ENCODE measurements around the gene KREMEN2.

Gene KREMEN2

GRCh38 chr16:2964475-2965336, 631 bp downstream of the KREMEN2 start:
- DNase-seq (ENCODE audit: low read depth in 2 of 2, low spot score in 1 of 2): no peak

DNA sequence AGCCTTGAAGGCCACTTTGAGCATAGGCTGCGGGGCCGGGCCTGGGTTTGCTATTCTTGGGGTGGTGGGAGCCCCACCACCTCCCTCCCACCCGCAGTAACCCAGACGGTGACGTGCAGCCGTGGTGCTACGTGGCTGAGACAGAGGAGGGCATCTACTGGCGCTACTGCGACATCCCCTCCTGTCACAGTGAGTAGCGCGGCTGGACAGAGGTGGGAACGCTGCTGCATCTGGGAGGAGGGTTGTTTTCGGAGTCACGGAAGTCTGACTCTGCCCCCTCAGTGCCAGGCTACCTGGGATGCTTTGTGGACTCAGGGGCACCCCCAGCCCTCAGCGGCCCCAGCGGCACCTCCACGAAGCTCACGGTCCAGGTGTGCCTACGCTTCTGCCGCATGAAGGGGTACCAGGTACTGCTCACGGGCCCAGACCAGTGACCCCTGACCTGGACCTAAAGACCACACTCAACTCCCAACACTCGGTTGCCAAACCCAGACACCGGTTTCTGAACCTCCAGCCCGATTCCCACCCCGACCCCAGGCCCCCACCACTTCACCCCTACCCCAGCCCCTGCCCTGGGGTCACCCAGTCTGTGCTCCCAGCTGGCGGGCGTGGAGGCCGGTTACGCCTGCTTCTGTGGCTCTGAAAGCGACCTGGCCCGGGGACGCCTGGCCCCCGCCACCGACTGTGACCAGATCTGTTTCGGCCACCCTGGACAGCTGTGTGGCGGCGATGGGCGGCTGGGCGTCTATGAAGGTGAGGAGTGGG, 2.1 kb downstream of the KREMEN2 start:
- DNase-seq (ENCODE audit: low read depth in 2 of 2, low spot score in 1 of 2): no peak

- DNase-seq (ENCODE audit: low read depth in 2 of 2, low spot score in 1 of 2): no peak
These were observed 2.7 kb downstream of the KREMEN2 start for GRCh38 chr16:2966808-2967191.

GRCh38 chr16:2967211-2967631, 3.1 kb downstream of the KREMEN2 start:
- DNase-seq (ENCODE audit: low read depth in 2 of 2, low spot score in 1 of 2): no peak

DNA sequence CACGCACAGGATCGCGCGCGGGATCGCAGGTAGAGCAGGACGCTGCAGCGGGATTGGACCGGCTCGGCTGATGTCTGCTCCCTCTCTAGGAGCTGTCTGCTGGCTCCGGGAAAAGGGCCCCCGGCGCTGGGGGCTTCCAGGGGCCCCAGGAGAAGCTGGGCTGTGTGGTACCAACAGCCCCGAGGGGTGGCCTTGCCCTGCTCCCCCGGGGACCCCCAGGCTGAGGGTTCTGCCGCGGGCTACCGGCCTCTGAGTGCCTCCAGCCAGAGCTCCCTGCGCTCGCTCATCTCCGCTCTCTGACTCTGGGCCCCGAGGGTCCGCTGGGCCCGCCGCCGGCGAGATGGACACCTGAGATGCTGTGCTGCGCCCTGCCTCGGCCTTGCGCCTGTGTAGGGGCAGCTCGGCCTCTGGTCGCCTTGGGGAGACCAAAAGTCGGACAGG, 3.7 kb downstream of the KREMEN2 start:
- no peak for DNase-seq (ENCODE audit: low read depth in 2 of 2, low spot score in 1 of 2)

DNA sequence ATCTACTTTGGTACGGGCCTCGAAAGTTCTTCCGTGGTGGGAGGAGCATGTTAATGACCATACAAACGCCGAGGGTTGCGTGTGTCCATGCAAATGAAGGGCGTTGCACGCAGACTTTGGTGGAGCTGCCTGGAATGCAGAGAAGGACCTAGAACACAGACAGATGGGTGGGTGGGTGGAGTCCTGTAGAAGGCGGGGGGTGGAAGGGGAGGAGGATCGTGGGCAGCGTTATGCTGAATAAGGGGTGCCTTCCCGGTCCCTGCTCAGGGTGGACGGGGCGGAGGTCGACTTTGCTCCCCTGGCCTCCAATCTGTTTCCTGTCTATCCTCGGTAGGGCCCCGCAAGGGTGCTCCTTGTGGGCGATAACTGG, 4.3 kb downstream of the KREMEN2 start:
- no peak for DNase-seq (ENCODE audit: low read depth in 2 of 2, low spot score in 1 of 2)

DNA sequence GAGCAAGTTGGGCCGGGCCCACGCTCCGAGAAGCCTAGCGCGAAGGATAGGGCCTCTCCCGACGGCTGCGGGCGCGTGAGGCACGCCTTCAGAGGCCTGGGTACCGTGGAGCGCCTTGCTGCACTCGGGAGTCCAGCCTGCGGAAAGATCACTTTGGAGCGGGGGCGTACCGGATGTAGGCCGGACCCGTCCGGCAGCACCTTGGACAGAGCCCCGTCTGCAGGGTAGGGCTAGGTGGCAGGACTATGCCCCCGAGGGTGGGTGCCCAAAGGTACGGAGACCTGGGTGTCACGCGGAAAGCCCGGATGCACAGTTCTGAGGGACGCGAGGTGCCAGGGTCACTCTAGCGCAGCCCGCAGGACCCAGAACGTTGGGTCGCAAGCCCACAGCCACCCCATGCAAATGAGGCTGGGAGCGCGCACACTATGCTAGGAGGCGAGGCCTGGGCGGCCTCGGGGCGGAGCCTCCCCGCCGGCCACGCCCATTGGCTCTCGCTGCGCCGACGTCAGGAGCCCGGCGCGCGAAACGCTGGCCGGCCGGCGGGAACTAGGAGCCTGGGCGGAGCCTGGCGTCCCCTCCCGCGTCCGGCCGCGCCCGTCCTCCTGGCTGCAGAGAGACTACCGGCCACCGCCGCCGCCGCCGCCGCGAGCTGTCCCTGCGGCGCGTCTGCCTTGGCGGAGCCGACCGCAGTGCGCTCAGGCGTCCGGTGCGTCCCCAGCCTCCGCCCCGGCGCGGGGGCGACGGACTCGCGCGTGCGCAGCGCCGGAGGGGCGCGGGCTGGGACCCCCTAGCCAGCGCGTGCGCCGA, 4.9 kb downstream of the KREMEN2 start, which contains the start of gene PAQR4:
PAQR4 (plus strand) TSS at position 611 of the 807 bp plus-strand sequence. CDS start 327 bp downstream, outside the sequence.
- peak in 1 of 2 donors; percentile 44 for DNase-seq (ENCODE audit: low read depth in 2 of 2, low spot score in 1 of 2)

GRCh38 chr16:2969545-2970521, 5.8 kb downstream of the KREMEN2 start:
- DNase-seq (ENCODE audit: low read depth in 2 of 2, low spot score in 1 of 2): peak in 1 of 2 donors; percentile 31

DNA sequence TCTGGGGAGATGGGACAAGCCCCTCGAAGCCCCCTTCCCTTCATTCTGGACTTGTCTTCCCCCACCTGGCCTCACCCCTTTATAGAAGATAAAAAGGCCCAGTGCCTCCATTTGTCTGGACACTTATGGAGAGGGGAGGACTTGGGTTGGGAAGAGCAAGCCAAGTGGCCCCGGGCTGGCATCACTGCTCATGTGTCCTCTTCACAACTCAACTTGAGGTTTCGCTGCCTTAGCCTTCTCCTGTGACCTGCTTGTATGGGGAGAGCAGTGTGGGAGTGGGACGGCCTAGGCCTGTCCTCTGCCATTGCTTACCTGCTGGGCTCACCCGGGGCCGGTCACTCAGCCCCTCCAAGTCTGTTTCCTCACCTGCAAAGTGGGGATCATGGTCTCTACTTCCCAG, 6.5 kb downstream of the KREMEN2 start:
- DNase-seq (ENCODE audit: low read depth in 2 of 2, low spot score in 1 of 2): no peak

- DNase-seq (ENCODE audit: low read depth in 2 of 2, low spot score in 1 of 2): no peak
These were observed 7.3 kb downstream of the KREMEN2 start for GRCh38 chr16:2971134-2971984.

DNA sequence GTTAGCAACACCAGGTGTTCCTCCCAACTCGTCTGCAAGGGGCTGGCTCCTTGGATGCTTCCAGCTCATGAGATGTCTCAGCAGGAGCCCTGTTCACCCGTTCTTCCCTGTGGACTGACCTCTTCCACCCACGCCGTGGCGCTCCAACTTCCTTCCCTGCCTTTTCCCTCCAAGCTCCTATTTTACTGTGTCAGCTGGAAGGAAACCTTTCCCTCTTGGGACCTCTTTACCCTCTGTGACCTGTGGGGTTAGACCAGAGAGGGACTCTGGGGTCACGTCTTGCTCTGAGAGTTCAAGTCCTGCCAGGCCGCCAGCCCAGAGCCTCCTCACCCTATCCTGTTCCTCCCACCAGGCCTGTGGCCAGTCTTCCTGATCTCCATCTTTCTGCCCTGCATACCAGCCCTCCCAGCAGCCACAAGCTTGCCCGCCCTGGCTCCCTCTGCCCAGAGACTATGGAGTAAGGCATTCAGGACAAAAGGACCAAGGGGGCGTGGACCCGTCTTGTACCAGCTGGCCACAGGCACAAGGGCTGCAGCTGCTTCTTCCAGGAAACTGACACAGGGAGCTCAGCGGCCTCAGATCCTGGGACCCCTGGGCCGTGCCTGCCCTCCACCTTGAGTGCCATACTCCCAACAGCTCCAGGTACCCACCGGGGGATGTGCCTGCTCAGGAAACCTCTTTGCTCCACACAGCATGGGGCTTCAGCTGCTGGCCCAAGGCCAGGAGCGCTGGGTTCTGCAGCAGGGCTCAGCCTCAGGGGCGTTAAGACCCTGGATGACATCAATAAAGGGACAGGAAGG, 8.1 kb downstream of the KREMEN2 start:
- no peak for DNase-seq (ENCODE audit: low read depth in 2 of 2, low spot score in 1 of 2)

- no peak for DNase-seq (ENCODE audit: low read depth in 2 of 2, low spot score in 1 of 2)
These were observed 9.0 kb downstream of the KREMEN2 start for GRCh38 chr16:2973093-2973492.

DNA sequence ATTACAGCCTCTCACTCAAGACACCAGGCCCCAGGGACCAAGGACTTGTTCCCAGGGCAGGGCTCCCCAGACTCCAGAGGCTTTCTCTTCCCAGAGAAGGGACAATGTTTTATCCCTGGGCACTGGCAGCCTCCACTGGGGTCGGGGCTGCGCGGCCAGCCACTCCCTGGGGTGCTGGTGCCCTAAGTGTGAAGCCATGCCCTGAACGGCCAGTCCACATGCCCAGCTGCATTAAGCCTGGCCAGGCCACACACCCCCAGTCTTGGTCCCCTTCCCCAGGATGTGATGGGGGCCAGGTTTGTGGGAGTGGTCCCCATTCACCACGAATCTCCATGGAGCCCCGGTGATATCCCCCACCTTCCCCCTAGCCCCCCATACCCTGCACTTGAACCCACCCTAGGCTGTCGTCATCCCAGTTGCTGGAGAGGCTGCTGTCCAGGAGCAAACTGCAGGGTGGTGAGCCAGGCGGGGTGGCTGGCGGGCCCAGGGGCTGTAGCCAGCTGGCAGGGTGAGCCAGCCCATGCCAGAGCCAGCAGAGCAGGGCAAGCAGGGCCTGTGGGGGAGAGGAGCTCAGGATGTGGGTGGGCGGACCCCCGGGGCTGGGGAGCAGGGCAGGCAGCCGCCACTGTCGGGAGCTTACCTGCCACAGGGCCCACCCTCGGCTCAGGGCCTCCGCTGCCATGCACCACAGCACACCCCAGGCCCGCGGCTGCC, 9.7 kb downstream of the KREMEN2 start:
- no peak for DNase-seq (ENCODE audit: low read depth in 2 of 2, low spot score in 1 of 2)

GRCh38 chr16:2974319-2975056, 10.4 kb downstream of the KREMEN2 start:
- DNase-seq (ENCODE audit: low read depth in 2 of 2, low spot score in 1 of 2): no peak

GRCh38 chr16:2975161-2975795, 11.2 kb downstream of the KREMEN2 start:
- no peak for DNase-seq (ENCODE audit: low read depth in 2 of 2, low spot score in 1 of 2)

- DNase-seq (ENCODE audit: low read depth in 2 of 2, low spot score in 1 of 2): no peak
These were observed 12.1 kb downstream of the KREMEN2 start for GRCh38 chr16:2976201-2976600.

DNA sequence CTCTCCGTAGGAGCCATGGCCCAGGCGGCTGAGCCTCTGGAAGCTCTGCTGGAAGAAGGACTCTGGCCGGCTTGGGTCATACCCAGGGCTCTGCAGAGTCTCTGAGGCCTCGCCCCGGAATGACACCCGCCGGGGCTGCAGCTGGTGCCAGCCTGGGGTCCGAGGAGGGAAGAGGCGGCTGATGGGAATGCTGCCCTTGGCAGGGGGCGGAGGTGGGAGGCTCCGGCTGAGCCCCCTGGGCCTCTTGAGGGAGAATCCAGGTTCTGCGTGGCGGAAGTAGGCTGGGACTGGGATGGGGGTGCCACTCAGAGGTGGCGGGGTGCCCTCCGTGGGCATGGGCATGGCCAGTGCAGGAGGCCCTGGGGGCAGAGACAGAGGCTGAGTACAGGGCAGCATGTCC, 12.6 kb downstream of the KREMEN2 start:
- no peak for DNase-seq (ENCODE audit: low read depth in 2 of 2, low spot score in 1 of 2)

All from stimulated activated CD8-positive, alpha-beta memory T cell treated with anti-CD3 and anti-CD28 coated beads, Interleukin-4, amount 100 ng/mL, for 1 hour (primary cell).